PC-9 (cell line): ENCODE results near the gene CNKSR3. TPM values are rescaled to one million over a fixed set of nuclear protein-coding genes. Genes with fewer than 3 reads are reported as not detected.
A peak's percentile ranks its signal among the peaks of the same experiment; 100 is the strongest.

Experiments
- BruUV-seq: library from RNA; stranded (reverse); fragments of 400-500 nt; replicated peaks from 2 replicates; lab custom pipeline; 2021; lab: Mats Ljungman, UMichigan
- CTCF ChIA-PET: fragments of 300-600 bp; sonication (Branson Sonifier 250); formaldehyde crosslinking; loops from one replicate; lab custom pipeline; 2022; ENCODE audit warnings: antibody characterized with exemption; lab: Charles Lee
- POLR2A ChIA-PET: fragments of 300-600 bp; sonication (Branson Sonifier 250); formaldehyde crosslinking; loops from one replicate; lab custom pipeline; 2022; ENCODE audit warnings: antibody characterized with exemption; ENCODE audit not compliant: unreplicated experiment; lab: Charles Lee
- DNase-seq, 2 experiments: peaks; one replicate each; pipeline versions ENCODE4 v3.0.0 to v3.0.0-alpha.2; 2015 to 2022; ENCODE audit warnings: mixed read lengths in 1 of 2
- H2AFZ ChIP-seq: fragments of 200-600 bp; sonication (generic); 2 replicates; pipeline ENCODE4 v1.8.1; 2017; ENCODE audit warnings: antibody characterized with exemption
- H3F3A ChIP-seq: fragments of 200-600 bp; sonication (generic); 2 replicates; pipeline ENCODE4 v1.8.1; 2017; ENCODE audit warnings: antibody characterized with exemption, mild to moderate bottlenecking, low read depth; ENCODE audit not compliant: insufficient read depth
- H3K27ac ChIP-seq: fragments of 200-600 bp; sonication (generic); 2 replicates; pipeline ENCODE4 v1.6.1; 2016; ENCODE audit warnings: mixed run types
- H3K27me3 ChIP-seq: fragments of 200-600 bp; sonication (generic); 2 replicates; pipeline ENCODE4 v1.6.1; 2016; ENCODE audit warnings: low read depth, mixed run types; ENCODE audit not compliant: insufficient read depth
- H3K36me3 ChIP-seq: fragments of 200-600 bp; sonication (generic); 2 replicates; pipeline ENCODE4 v1.6.1; 2016; ENCODE audit warnings: low read depth, mixed run types
- H3K4me1 ChIP-seq: fragments of 200-600 bp; sonication (generic); replicated peaks from 2 replicates; pipeline ENCODE4 v1.6.1; 2016; ENCODE audit warnings: mixed run types; ENCODE audit not compliant: insufficient read depth
- H3K4me2 ChIP-seq: fragments of 200-600 bp; sonication (generic); 2 replicates; pipeline ENCODE4 v1.6.1; 2017; ENCODE audit warnings: mixed run types
- H3K4me3 ChIP-seq: fragments of 200-600 bp; sonication (generic); 2 replicates; pipeline ENCODE4 v1.6.1; 2016; ENCODE audit warnings: mixed run types
- H3K79me2 ChIP-seq: fragments of 200-600 bp; sonication (generic); 2 replicates; pipeline ENCODE4 v1.6.1; 2017; ENCODE audit warnings: low read depth, mixed run types
- H3K9me2 ChIP-seq: fragments of 200-600 bp; sonication (generic); 2 replicates; pipeline ENCODE4 v1.8.1; 2017; ENCODE audit warnings: mild to moderate bottlenecking; ENCODE audit not compliant: insufficient read depth
- H3K9me3 ChIP-seq: fragments of 200-600 bp; sonication (generic); 2 replicates; pipeline ENCODE4 v1.8.1; 2016; ENCODE audit warnings: low read depth; ENCODE audit not compliant: insufficient read depth
- H4K20me1 ChIP-seq: fragments of 200-600 bp; sonication (generic); 2 replicates; pipeline ENCODE4 v1.8.1; 2017; ENCODE audit not compliant: insufficient read depth
- CTCF ChIP-seq: fragments of 200-600 bp; sonication (generic); conservative IDR thresholded peaks from 2 replicates; pipeline ENCODE4 v1.6.1; 2017; ENCODE audit warnings: mixed run types, antibody characterized with exemption, mild to moderate bottlenecking, moderate library complexity
- EZH2 ChIP-seq: fragments of 200-600 bp; sonication (generic); IDR thresholded peaks from 2 replicates; pipeline ENCODE4 v1.8.0; 2017; ENCODE audit warnings: antibody characterized with exemption, low read depth
- intact Hi-C: fragments of 100-400 bp; cut with micrococcal nuclease; formaldehyde crosslinking; loops from one replicate; pipeline ENCODE4 v1.10.0; 2022; ENCODE audit not compliant: unreplicated experiment
- total RNA-seq: library from RNA; stranded (reverse); gene quantifications from 2 replicates; pipeline ENCODE4 v1.2.3, GENCODE V29; 2021

Gene CNKSR3
- total RNA-seq, 1 experiment from 2014 or later = 4.7 TPM

GRCh38 chr6:154343473-154344308 is 166.8 kb downstream of the CNKSR3 start:
- Histone ChIP-seq H3K9me3 (no peaks in the 10 kb centered on the region; the same call in 1 of the 2 replicates), H4K20me1 (no peaks in the 10 kb centered on the region), H2AFZ (peak overlapping the region; percentile 74), H3K36me3 (no peaks in the 10 kb centered on the region), H3K4me2 (peak overlapping the region; percentile 68), H3K4me1 (0 out of 2 replicates have a peak, but pooled peaks cover 4% of the 10 kb centered on the region), H3K27ac (peak overlapping the region; percentile 38), H3K79me2 (no peaks in the 10 kb centered on the region), H3K9me2 (no peaks in the 10 kb centered on the region), H3F3A (no peaks in the 10 kb centered on the region), H3K4me3 (peak overlapping the region; percentile 42; the same call in 1 of the 2 replicates), H3K27me3 (no peaks in the 10 kb centered on the region)
- intact Hi-C loops = loop anchor here (1.0 to 5.0 kb wide), 2 partner anchors 51 to 187 kb away; no protein-coding TSS in a partner anchor
- CTCF ChIA-PET = no interaction called here
- TSS peak; percentile 95 for BruUV-seq
- TF ChIP-seq CTCF (peak; percentile 70), EZH2 (no peak)
- POLR2A ChIA-PET = interaction anchor here (0.7 kb wide), 1 partner anchor 529 kb away, joined by 3 read pairs; no protein-coding TSS in a partner anchor
- peak; percentile 76 to 92 for DNase-seq

DNA sequence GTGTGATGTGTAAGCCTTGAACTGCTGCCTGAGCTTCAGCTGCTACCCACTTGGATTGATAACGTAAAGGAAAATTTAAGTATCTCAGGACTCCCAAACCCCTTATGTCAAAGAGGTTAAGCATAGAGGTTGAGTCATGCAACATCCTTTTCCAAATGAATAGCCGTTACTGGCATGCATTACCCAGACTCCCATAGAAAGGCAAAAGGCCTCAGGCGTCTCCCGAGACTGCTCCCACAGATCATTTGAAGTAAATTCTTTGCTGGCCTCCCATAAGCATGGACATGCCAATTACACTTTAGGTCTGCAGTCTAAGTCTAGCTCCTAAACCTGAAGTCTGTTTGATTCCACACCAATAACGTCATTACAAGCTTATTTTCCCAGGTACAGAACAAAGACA is 168.6 kb downstream of the CNKSR3 start:
- no peaks in the 10 kb centered on the region; the same call in 1 of the 2 replicates for H3K9me3 ChIP-seq
- no peak overlapping the region for H3K4me3 ChIP-seq
- H3K4me2 ChIP-seq = no peak overlapping the region
- no TSS peak for BruUV-seq
- H3K9me2 ChIP-seq = no peaks in the 10 kb centered on the region
- no peaks in the 10 kb centered on the region for H4K20me1 ChIP-seq
- no peaks in the 10 kb centered on the region for H3K79me2 ChIP-seq
- H3K4me1 ChIP-seq = 0 out of 2 replicates have a peak, but pooled peaks cover 4% of the 10 kb centered on the region
- H2AFZ ChIP-seq = no peak overlapping the region
- no peaks in the 10 kb centered on the region for H3F3A ChIP-seq
- H3K27me3 ChIP-seq = no peaks in the 10 kb centered on the region
- H3K27ac ChIP-seq = no peak overlapping the region
- ChIA-PET CTCF (no interaction called here), POLR2A (no interaction called here)
- DNase-seq = no peak
- intact Hi-C loops = loop anchor here (5.0 kb wide), 1 partner anchor 50 kb away; no protein-coding TSS in a partner anchor
- TF ChIP-seq CTCF (no peak), EZH2 (no peak)
- H3K36me3 ChIP-seq = no peaks in the 10 kb centered on the region

DNA sequence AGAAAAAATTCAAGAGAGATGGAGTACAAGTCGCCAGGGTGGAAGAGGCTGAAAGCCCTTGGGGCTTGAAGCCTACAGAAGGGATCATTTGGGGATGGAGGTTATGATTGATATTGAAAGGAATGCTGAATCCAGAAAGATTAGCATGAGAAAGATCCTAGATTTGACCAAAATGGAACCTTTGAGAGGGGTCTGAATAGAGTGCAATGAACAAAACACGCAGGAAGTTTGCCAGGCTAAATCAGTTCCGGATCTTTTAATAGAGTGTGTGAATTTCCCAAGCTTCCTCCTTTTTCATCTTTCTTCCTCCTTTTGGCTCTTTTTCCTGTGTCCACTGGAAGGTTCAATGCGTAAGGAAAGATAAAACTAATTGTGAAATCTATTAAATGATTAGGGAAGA is 169.1 kb downstream of the CNKSR3 start:
- POLR2A ChIA-PET = no interaction called here
- no peak for TF ChIP-seq CTCF
- TF ChIP-seq EZH2 = no peak

More for the DNA sequence above, 169.1 kb downstream of the CNKSR3 start:
- no peak for DNase-seq
- no peak overlapping the region for H3K4me3 ChIP-seq
- H3K27ac ChIP-seq = no peak overlapping the region
- no peaks in the 10 kb centered on the region; the same call in 1 of the 2 replicates for H3K9me3 ChIP-seq
- no peak overlapping the region for H2AFZ ChIP-seq
- no peaks in the 10 kb centered on the region for H3K27me3 ChIP-seq
- H3F3A ChIP-seq = no peaks in the 10 kb centered on the region
- CTCF ChIA-PET = no interaction called here
- H3K9me2 ChIP-seq = no peaks in the 10 kb centered on the region
- no peaks in the 10 kb centered on the region for H4K20me1 ChIP-seq
- BruUV-seq = no TSS peak
- H3K4me1 ChIP-seq = 0 out of 2 replicates have a peak, but pooled peaks cover 4% of the 10 kb centered on the region
- H3K36me3 ChIP-seq = no peaks in the 10 kb centered on the region
- intact Hi-C loops = loop anchor here (5.0 kb wide), 1 partner anchor 49 kb away; no protein-coding TSS in a partner anchor
- H3K79me2 ChIP-seq = no peaks in the 10 kb centered on the region
- no peak overlapping the region for H3K4me2 ChIP-seq

Other genes starting within 250 kb of the CNKSR3 start
- gene IPCEF1, start 153.9 kb downstream of the CNKSR3 start, total RNA-seq = 0.28 and 0.57 TPM in 2 replicates
- gene SCAF8, start 222.7 kb upstream of the CNKSR3 start, total RNA-seq = 21.6 and 22.7 TPM in 2 replicates